ENCODE data around the gene USP36.

The USP36 gene

DNA sequence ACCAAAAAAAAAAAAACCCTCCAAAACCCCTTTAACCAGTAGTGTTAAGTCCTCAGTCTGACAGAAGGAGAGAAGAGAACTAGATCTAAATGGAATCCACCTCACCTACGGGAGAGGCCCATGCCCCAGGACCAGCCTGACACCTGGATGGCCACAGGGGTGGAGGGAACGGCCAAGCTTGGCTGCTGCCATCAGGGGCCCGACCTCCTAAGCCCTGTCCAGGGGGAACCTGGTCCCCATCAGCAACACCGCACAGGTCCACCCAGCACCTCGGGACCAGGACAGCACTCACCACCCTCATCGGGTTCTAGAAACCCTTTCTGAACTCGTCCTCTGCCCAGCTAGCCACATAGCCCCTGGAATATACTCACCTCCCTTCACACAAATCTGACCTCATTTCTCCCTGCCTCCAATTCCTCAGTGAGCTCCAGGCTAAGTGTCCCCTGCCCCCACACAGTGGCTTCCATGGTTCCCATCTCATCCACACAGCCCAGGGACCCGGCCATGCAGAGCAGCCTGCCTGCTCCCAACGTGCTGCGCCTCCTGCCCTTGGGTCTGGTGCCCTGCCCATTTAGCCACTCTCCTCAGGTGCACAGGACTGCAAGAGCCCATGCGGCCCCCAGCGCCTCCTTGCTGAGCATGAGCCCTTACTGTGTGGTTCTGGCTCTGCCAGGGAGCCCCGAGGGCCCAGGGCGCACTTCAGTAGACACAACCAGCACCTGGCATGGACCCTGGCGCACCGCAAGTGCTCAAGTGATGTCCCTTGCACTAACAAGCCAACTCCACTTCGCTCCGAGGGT, 40.3 kb downstream of the USP36 start:
- no peak overlapping the region for H3K4me3 ChIP-seq (ENCODE audit: low read length)
- H3K27me3 ChIP-seq (ENCODE audit: control insufficient read depth, insufficient read depth, low read length): no peaks in the 10 kb centered on the region
- H3K4me1 ChIP-seq (ENCODE audit: control insufficient read depth, insufficient read depth, low read length): no peaks in the 10 kb centered on the region
- no peak overlapping the region for H3K9ac ChIP-seq (ENCODE audit: low read length)
- H3K36me3 ChIP-seq (ENCODE audit: control insufficient read depth, insufficient read depth, low read length): peaks cover 31% of the 10 kb centered on the region
- H3K27ac ChIP-seq (ENCODE audit: low read depth, low read length): no peak overlapping the region

DNA sequence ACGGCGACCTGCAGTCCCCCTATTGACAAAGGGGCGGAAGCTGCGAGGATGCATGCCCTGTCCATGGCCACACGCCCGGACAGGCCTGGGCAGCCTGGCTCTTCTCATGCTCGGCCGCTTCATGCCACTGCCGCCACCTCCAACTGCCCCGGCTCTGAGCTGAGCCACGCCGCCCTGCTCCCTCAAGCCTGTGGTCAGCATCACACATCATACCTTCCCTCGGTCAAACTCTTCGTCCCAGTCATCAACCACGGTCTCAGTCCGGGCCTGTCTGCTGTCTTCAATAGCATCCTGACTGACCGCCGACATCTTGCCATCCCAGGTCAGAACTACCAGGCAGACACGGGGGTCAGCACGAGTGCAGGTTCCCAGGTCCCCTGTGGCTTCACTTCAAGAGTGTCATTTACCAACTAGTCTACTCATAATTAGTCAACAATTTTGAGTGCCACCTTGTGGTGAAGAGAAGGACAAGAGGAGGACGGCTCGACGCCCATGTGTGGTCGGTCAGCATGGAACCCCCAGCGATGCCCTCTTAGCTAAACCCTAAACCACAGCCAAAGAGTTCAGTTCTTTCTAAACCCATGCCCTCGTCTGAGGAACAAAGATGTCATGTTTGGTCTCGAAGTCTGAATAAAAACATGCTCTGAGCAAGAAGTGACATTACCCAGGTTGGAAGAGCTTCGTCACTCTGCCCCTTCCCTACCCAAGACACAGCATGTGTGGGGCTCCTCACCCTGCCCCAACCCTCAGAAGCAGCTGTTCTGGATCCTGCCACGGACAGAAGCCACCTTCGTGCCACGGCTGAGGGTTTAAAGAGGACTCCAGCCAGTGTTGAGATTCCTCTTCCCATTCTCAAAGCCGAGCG, 41.7 kb downstream of the USP36 start:
- Histone ChIP-seq H3K36me3 (ENCODE audit: control insufficient read depth, insufficient read depth, low read length) (peaks cover 28% of the 10 kb centered on the region), H3K27me3 (ENCODE audit: control insufficient read depth, insufficient read depth, low read length) (no peaks in the 10 kb centered on the region), H3K27ac (ENCODE audit: low read depth, low read length) (no peak overlapping the region), H3K9ac (ENCODE audit: low read length) (no peak overlapping the region), H3K4me3 (ENCODE audit: low read length) (no peak overlapping the region), H3K4me1 (ENCODE audit: control insufficient read depth, insufficient read depth, low read length) (no peaks in the 10 kb centered on the region)

DNA sequence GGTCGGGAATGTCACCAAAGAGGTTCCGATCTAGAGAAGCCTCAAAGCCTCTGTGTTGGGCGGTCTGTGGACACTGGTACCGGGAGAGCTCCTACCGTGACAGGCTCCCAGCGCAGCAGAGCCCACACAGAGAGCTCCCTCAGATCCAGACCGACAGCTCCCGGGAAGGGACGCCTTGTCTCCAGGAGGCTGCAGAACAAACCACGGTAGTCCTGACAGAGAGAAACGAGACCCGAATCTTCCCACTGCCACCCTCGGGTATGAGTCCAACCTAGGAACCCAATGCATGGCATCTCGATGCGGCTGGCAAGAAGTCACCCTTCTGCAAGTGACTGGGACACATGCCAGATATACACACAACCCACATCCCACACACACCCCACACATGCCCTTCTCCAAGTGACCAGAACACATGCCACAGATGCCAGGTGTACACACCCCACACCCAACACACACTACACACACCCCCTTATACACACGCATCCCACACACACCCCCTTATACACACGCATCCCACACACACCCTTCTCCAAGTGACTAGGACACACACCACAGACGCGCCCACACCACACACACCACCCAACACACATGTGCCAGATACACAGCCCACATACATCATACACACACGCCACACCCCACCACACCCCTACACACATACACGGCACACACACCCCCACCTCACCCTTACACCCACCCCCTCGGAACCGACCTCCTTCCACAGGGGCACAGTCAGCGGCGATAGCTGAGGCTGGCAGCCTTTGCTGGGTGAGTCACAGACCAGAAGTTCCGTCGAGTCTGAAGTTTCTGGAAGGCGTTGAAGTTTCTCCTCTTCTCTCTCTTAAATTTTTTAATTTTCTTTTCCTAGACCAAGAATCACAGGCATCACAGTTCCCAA, 42.7 kb downstream of the USP36 start:
- Histone ChIP-seq H3K4me1 (ENCODE audit: control insufficient read depth, insufficient read depth, low read length) (no peaks in the 10 kb centered on the region), H3K36me3 (ENCODE audit: control insufficient read depth, insufficient read depth, low read length) (peaks cover 26% of the 10 kb centered on the region), H3K27ac (ENCODE audit: low read depth, low read length) (no peak overlapping the region), H3K9ac (ENCODE audit: low read length) (no peak overlapping the region), H3K27me3 (ENCODE audit: control insufficient read depth, insufficient read depth, low read length) (no peaks in the 10 kb centered on the region), H3K4me3 (ENCODE audit: low read length) (no peak overlapping the region)

DNA sequence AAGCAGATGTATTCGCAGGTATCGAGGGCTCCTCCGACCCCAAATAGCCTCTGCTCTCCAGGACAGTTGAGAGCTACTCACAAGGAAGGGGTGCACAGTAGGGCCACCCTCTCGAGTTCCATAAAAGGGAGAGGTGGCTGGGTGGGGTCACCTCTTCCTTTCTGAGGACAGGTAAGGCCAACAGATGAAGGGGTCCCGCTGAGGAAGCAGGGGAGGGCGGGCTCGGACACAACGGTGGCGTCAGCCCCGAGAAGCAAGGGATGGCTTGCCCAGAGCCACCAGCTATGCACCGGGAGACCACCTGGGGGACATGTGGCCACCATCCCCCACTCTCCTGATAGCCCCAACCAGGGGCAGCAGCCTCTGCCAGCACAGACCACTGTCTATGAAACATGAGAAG, 43.4 kb downstream of the USP36 start:
- H3K4me1 ChIP-seq (ENCODE audit: control insufficient read depth, insufficient read depth, low read length): no peaks in the 10 kb centered on the region
- peaks cover 24% of the 10 kb centered on the region for H3K36me3 ChIP-seq (ENCODE audit: control insufficient read depth, insufficient read depth, low read length)
- H3K4me3 ChIP-seq (ENCODE audit: low read length): no peak overlapping the region
- H3K27me3 ChIP-seq (ENCODE audit: control insufficient read depth, insufficient read depth, low read length): no peaks in the 10 kb centered on the region
- H3K9ac ChIP-seq (ENCODE audit: low read length): no peak overlapping the region
- H3K27ac ChIP-seq (ENCODE audit: low read depth, low read length): no peak overlapping the region

DNA sequence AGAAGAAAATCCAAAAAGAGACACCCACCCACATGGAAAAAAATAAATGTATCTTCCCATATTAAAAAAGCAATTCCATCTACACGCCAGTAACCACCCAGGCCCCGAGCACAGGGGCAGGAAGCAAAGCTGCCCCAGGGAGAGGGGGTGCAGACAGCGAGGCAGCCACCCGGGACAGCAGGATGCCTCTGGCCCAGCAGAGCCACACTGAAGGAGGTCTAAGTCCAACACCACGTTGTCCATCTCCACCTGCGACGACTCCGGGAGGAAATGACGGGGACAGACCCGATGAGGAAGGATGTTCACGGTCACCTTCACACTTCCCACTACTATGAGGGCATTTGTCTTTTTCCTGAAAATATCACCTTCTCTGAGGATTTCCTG, 44.1 kb downstream of the USP36 start:
- no peak overlapping the region for H3K9ac ChIP-seq (ENCODE audit: low read length)
- H3K4me3 ChIP-seq (ENCODE audit: low read length): no peak overlapping the region
- no peaks in the 10 kb centered on the region for H3K27me3 ChIP-seq (ENCODE audit: control insufficient read depth, insufficient read depth, low read length)
- H3K4me1 ChIP-seq (ENCODE audit: control insufficient read depth, insufficient read depth, low read length): no peaks in the 10 kb centered on the region
- no peak overlapping the region for H3K27ac ChIP-seq (ENCODE audit: low read depth, low read length)
- H3K36me3 ChIP-seq (ENCODE audit: control insufficient read depth, insufficient read depth, low read length): peaks cover 24% of the 10 kb centered on the region

DNA sequence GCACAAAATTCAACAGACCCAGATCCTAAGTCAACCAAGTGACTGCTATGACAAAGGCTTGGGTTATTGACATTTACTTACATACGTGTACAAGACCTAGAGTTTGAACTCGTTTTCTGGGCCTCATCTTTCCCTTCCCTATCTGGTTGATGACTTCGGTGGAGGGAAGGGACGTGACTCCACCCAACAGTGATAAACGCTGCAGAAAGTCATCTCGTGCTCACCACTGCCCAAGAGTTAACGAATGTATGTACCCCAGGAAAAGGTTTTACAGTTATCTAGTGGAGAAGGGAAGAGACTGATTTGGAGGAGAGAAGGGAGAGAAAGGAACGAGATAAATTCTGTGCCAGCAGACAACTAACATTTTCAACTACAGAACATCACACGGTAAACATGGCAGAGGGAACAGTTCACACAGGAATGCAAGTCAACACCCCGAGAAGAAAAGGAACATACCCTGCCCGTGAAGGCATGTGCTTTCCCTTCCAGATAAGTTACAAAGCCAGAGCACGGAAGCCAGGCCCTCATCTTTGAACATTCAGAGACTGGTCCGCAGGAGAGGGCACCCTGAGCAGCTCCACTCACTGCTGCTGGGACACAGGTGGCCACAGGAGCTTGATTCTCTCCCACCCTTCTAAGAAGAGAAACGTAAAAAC, 44.6 kb downstream of the USP36 start:
- no peaks in the 10 kb centered on the region for H3K4me1 ChIP-seq (ENCODE audit: control insufficient read depth, insufficient read depth, low read length)
- H3K4me3 ChIP-seq (ENCODE audit: low read length): no peak overlapping the region
- no peak overlapping the region for H3K27ac ChIP-seq (ENCODE audit: low read depth, low read length)
- no peak overlapping the region for H3K9ac ChIP-seq (ENCODE audit: low read length)
- peaks cover 24% of the 10 kb centered on the region for H3K36me3 ChIP-seq (ENCODE audit: control insufficient read depth, insufficient read depth, low read length)
- no peaks in the 10 kb centered on the region for H3K27me3 ChIP-seq (ENCODE audit: control insufficient read depth, insufficient read depth, low read length)

DNA sequence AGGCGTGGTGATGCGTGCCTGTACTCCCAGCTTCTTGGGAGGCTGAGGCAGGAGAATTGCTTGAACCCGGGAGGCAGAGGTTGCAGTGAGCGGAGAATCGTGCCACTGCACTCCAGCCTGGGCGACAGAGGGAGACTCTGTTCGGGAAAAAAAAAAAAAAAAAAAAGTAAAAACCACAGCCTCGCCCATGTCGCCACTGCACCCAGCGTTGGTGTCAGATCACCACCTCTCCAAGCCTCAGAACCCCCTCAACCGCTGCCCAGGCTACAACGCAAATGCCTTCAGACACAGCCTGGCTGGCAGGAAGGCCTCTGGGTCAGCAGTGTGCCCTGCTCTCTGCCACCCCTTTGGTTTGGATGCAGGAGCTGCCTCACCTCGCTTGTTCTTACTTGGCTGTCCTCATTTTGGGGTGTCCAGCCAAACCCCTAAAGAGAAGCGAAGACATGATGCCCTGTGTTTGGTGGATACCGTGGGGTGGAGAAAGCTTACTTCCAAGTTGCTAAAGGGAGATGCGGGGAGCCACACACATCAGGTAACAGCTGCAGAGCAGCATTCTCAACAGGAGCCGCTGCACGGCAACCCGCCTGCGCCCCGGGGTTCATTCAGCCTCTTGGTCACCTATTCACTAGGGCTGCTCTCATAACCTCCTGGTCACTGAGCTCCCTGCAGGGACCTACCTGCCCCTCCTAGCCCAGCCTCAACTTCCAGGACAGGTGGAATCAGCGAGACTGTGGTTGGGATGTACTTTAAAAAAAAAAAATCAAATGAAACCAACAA, 45.6 kb downstream of the USP36 start:
- H3K4me3 ChIP-seq (ENCODE audit: low read length): no peak overlapping the region
- H3K36me3 ChIP-seq (ENCODE audit: control insufficient read depth, insufficient read depth, low read length): peaks cover 24% of the 10 kb centered on the region
- no peaks in the 10 kb centered on the region for H3K27me3 ChIP-seq (ENCODE audit: control insufficient read depth, insufficient read depth, low read length)
- H3K4me1 ChIP-seq (ENCODE audit: control insufficient read depth, insufficient read depth, low read length): no peaks in the 10 kb centered on the region
- no peak overlapping the region for H3K27ac ChIP-seq (ENCODE audit: low read depth, low read length)
- H3K9ac ChIP-seq (ENCODE audit: low read length): no peak overlapping the region

DNA sequence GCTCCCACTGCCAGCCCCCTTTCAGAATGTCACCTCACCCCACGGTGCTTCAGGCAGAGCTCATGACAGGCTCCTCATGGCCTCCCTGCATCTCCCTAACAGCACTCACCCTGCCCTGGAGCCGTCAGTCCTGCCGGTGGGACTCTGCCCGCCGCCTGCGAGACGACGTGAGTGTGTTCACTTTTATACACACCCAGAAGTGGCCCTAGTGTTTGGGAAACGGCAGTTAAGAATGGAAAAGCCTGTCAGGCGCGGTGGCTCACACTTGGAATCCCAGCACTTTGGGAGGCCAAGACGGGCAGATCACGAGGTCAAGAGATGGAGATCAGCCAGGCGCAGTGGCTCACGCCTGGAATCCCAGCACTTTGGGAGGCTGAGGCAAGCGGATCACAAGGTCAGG, 46.2 kb downstream of the USP36 start:
- Histone ChIP-seq H3K36me3 (ENCODE audit: control insufficient read depth, insufficient read depth, low read length) (peaks cover 24% of the 10 kb centered on the region), H3K27me3 (ENCODE audit: control insufficient read depth, insufficient read depth, low read length) (no peaks in the 10 kb centered on the region), H3K9ac (ENCODE audit: low read length) (no peak overlapping the region), H3K4me1 (ENCODE audit: control insufficient read depth, insufficient read depth, low read length) (peaks cover 4% of the 10 kb centered on the region), H3K4me3 (ENCODE audit: low read length) (no peak overlapping the region), H3K27ac (ENCODE audit: low read depth, low read length) (no peak overlapping the region)

DNA sequence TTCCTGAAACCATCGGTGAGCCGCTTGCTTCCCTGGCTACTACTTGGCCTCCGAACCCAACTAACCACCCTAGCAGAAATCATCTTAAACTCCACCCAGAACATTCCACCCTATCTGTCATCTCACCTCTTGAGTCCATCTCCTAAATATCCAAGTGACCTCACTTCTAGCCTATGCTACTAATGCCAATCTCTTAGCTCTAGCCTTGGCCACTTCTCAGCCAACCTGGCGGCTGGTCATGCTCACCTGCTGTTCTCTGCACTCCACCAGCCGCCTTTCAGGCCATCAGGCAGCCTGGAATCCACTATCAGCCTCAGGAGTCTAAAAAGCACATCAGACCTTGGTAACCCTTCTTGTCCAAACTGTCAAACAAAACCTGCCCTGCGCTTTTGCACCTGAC, 46.6 kb downstream of the USP36 start:
- Histone ChIP-seq H3K9ac (ENCODE audit: low read length) (no peak overlapping the region), H3K36me3 (ENCODE audit: control insufficient read depth, insufficient read depth, low read length) (peaks cover 22% of the 10 kb centered on the region), H3K27ac (ENCODE audit: low read depth, low read length) (no peak overlapping the region), H3K27me3 (ENCODE audit: control insufficient read depth, insufficient read depth, low read length) (no peaks in the 10 kb centered on the region), H3K4me1 (ENCODE audit: control insufficient read depth, insufficient read depth, low read length) (peaks cover 6% of the 10 kb centered on the region), H3K4me3 (ENCODE audit: low read length) (no peak overlapping the region)

DNA sequence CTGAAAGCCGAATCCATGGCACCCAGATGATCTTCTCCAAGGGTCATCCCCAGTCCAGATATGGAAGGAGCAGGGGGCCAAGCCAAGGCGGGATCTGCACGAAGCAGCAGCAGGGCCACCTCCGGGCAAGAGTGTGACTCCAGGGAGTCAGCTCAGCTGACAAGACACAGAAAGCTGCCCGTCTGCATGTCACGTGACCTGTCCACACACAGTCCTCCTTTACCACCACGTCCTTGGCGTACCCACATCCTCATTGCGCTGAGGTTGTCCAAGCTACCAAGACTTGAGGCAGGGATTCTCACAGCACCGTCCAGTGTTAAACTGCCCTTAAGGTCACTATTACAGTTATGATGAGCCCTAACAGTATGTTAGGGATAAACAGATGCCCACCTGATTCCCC, 47.2 kb downstream of the USP36 start:
- H3K27me3 ChIP-seq (ENCODE audit: control insufficient read depth, insufficient read depth, low read length): no peaks in the 10 kb centered on the region
- H3K27ac ChIP-seq (ENCODE audit: low read depth, low read length): no peak overlapping the region
- H3K36me3 ChIP-seq (ENCODE audit: control insufficient read depth, insufficient read depth, low read length): peaks cover 17% of the 10 kb centered on the region

DNA sequence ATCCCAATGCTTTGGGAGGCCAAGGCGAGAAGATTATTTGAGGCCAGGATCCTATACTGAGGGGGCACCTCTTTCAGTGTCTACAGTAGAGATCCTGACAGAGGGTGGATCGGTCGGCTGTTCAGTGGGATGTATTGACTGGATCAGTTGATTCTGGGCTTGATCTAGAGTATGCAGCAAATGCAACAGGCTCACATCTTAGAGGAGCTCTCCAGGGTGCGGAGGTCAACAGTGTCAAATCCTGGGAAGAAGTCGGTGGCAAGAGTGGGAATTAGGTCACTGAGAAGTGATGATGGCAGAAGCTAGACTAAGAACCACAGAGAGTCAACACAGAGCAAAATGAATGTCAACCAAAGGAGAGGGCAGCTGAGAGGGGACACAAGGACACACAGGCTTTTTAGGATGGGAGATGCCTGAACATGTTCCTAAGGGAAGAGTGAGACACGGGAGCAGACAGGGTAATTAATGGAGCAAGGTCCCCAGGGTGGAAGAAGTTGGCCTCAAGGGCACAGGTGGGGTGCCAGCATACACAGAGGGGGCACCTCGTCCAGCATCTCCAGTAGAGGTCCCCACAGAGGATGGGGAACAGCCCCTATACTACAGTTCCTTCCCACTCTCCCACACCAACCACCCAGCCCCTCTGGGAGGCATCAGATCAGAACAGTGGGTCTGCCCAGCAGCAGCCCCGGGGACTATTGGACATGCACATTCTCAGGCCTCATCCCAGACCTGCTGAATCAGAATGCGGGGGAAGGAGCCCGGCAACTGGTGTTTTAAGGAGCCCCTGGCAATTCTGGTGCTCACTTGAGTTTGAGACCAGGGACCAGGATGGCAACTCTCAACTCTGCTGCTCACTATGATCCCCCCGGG, 48.5 kb downstream of the USP36 start:
- Histone ChIP-seq H3K27me3 (ENCODE audit: control insufficient read depth, insufficient read depth, low read length) (no peaks in the 10 kb centered on the region), H3K4me3 (ENCODE audit: low read length) (no peak overlapping the region), H3K27ac (ENCODE audit: low read depth, low read length) (no peak overlapping the region), H3K4me1 (ENCODE audit: control insufficient read depth, insufficient read depth, low read length) (peaks cover 6% of the 10 kb centered on the region), H3K36me3 (ENCODE audit: control insufficient read depth, insufficient read depth, low read length) (peaks cover 6% of the 10 kb centered on the region), H3K9ac (ENCODE audit: low read length) (no peak overlapping the region)

More for the DNA sequence above, 47.2 kb downstream of the USP36 start:
- H3K9ac ChIP-seq (ENCODE audit: low read length): no peak overlapping the region
- no peak overlapping the region for H3K4me3 ChIP-seq (ENCODE audit: low read length)
- peaks cover 6% of the 10 kb centered on the region for H3K4me1 ChIP-seq (ENCODE audit: control insufficient read depth, insufficient read depth, low read length)
